OCI-LY1 (cell line): ENCODE data around the gene CARF.
A peak's percentile ranks its signal among the peaks of the same experiment; 100 is the strongest.

ENCODE experiments used
- H2AFZ ChIP-seq: fragments of 200-600 bp; sonication (generic), shearing (Covaris generic); 2 replicates; pipeline ENCODE4 v1.6.0; 2014; ENCODE audit warnings: antibody characterized with exemption, mild to moderate bottlenecking, low read length
- H3F3A ChIP-seq: fragments of 200-600 bp; sonication (generic), shearing (Covaris generic); 2 replicates; pipeline ENCODE4 v1.6.0; 2014; ENCODE audit warnings: mild to moderate bottlenecking, antibody characterized with exemption, low read length, moderate library complexity; ENCODE audit not compliant: insufficient read depth
- H3K27ac ChIP-seq: fragments of 200-600 bp; sonication (generic); 2 replicates; pipeline ENCODE4 v1.5.1; 2014; ENCODE audit warnings: low read length, mixed run types, mild to moderate bottlenecking, low read depth; ENCODE audit not compliant: poor library complexity, severe bottlenecking
- H3K27me3 ChIP-seq: fragments of 200-600 bp; sonication (generic); 2 replicates; pipeline ENCODE4 v1.6.0; 2014; ENCODE audit warnings: antibody characterized with exemption, mild to moderate bottlenecking, low read length, moderate library complexity; ENCODE audit not compliant: insufficient read depth
- H3K36me3 ChIP-seq: fragments of 200-600 bp; sonication (generic); 2 replicates; pipeline ENCODE4 v1.6.1; 2014; ENCODE audit warnings: mild to moderate bottlenecking, antibody characterized with exemption, low read length, moderate library complexity, mixed read lengths; ENCODE audit not compliant: insufficient read depth
- H3K4me1 ChIP-seq: fragments of 200-600 bp; sonication (generic); 2 replicates; pipeline ENCODE4 v1.5.1; 2014; ENCODE audit warnings: mild to moderate bottlenecking, low read length, moderate library complexity; ENCODE audit not compliant: insufficient read depth, severe bottlenecking
- H3K4me2 ChIP-seq: fragments of 200-600 bp; sonication (generic), shearing (Covaris generic); 2 replicates; pipeline ENCODE4 v1.6.1; 2014; ENCODE audit warnings: low read length
- H3K4me3 ChIP-seq: fragments of 200-600 bp; sonication (generic); 2 replicates; pipeline ENCODE4 v1.5.1; 2014; ENCODE audit warnings: low read length, low read depth, mild to moderate bottlenecking, mixed read lengths; ENCODE audit not compliant: poor library complexity, severe bottlenecking
- H3K79me2 ChIP-seq: fragments of 200-600 bp; shearing (Covaris generic); 2 replicates; pipeline ENCODE4 v1.6.1; 2016; ENCODE audit warnings: mixed run types, low read length, mixed read lengths; ENCODE audit not compliant: insufficient read depth
- H3K9ac ChIP-seq: fragments of 200-600 bp; sonication (generic), shearing (Covaris generic); 2 replicates; pipeline ENCODE4 v1.6.1; 2014; ENCODE audit warnings: mild to moderate bottlenecking, low read length, mixed read lengths
- H3K9me2 ChIP-seq: fragments of 200-600 bp; sonication (generic), shearing (Covaris generic); 2 replicates; pipeline ENCODE4 v1.6.1; 2014; ENCODE audit warnings: low read depth, mild to moderate bottlenecking, low read length, mixed read lengths
- H3K9me3 ChIP-seq: fragments of 200-600 bp; shearing (Covaris generic); 2 replicates; pipeline ENCODE4 v1.6.1; 2014; ENCODE audit warnings: low read length, mixed read lengths
- H4K20me1 ChIP-seq: fragments of 200-600 bp; sonication (generic), shearing (Covaris generic); 2 replicates; pipeline ENCODE4 v1.6.0; 2016; ENCODE audit warnings: mild to moderate bottlenecking, low read length; ENCODE audit not compliant: insufficient read depth
- CTCF ChIP-seq: fragments of 200-600 bp; sonication (generic), shearing (Covaris generic); IDR thresholded peaks from 2 replicates; pipeline ENCODE4 v1.5.1; 2017; ENCODE audit warnings: mild to moderate bottlenecking, antibody characterized with exemption, low read length, moderate library complexity, mixed read lengths
- EZH2 ChIP-seq: fragments of 200-600 bp; sonication (generic), shearing (Covaris generic); IDR thresholded peaks from 2 replicates; pipeline ENCODE4 v1.8.0; 2017; ENCODE audit warnings: borderline replicate concordance, mixed run types, mild to moderate bottlenecking, antibody characterized with exemption, low read length, moderate library complexity, mixed read lengths

The CARF gene

DNA sequence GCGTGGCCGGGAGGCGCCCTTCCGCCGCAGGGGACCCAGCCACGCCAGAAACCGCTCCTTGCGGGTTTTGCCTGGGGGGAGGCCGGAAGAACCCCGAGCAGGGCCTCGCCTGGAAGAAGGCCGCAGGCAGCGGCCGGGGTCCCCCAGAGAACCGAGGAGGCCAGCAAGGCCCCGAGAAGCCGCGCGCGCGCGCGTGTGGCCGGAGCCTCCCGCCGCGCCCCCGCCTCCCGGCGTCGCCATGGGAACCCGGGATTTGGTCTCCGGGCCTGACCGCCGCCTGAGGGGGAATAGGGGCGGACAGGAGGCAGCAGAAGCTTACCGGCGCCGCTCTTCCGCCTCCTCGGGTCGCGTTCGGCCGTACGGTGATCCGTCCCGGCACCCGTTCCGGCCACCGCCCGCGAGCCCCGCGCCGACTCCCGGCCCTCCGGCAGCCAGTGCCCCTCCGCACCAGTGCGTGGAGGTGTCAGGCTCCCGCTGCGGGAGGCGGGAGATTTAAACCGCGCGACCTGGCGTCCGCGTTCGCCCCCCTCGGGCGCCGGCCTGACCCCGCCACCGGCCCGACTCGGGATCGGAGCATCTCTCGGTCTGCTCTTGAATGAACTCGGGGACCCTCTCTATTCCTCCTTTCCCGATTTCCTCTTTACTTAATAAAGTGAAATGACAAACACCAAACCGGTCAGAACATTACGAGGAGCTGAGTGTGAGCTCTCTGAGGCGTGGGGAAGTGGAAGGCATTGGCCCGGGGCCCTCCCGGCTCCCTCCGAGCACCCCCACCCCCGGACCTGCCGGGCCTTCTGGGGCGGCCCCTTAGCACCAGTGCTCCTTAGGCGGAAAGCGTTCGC, 40.6 kb upstream of the CARF start, which contains the start of gene ICA1L:
Gene ICA1L (minus strand): TSS at position 467 of the 842 bp plus-strand sequence. CDS start 42,757 bp downstream, outside the sequence.
- no peaks in the 10 kb centered on the region for H3K9me2 ChIP-seq
- peaks cover 11% of the 10 kb centered on the region for H3K4me1 ChIP-seq
- H3K9ac ChIP-seq = peak within 1 kb of the TSS; percentile 74
- H2AFZ ChIP-seq = peak within 1 kb of the TSS; percentile 97; the same call in 1 of the 2 replicates
- TF ChIP-seq EZH2 (no peak), CTCF (no peak)
- peak within 1 kb of the TSS; percentile 4 for H3K27ac ChIP-seq
- H3K4me2 ChIP-seq = peak within 1 kb of the TSS; percentile 82
- 0 out of 2 replicates have a peak, but pooled peaks cover 8% of the 10 kb centered on the region for H3F3A ChIP-seq
- H3K36me3 ChIP-seq = no peaks in the 10 kb centered on the region
- no peaks in the 10 kb centered on the region for H3K79me2 ChIP-seq
- no peaks in the 10 kb centered on the region for H3K9me3 ChIP-seq
- peak within 1 kb of the TSS; percentile 76 for H3K4me3 ChIP-seq
- no peaks in the 10 kb centered on the region for H3K27me3 ChIP-seq
- no peaks in the 10 kb centered on the region for H4K20me1 ChIP-seq

DNA sequence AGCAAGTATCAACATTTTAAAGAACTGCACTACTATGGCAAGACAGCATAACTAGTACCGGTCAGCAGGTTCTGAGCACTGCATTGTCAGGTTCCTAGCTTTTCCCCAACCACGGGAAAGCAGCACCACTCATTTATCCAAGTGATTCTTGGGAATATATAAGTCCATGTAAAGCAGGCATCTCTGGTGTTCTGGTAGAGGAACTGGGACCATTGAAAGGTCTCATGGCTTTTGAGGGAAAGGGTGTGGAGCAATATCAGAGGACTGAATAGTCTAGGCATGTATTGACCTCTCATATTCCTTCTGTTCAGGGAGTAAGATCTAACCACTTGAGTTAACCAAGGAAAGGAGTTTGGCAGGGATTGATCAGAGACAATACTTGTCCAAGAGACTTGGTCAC, 34.4 kb upstream of the CARF start:
- H3K27ac ChIP-seq = no peak overlapping the region
- no peak overlapping the region for H2AFZ ChIP-seq
- H3K4me1 ChIP-seq = no peaks in the 10 kb centered on the region
- no peaks in the 10 kb centered on the region for H3K27me3 ChIP-seq
- no peak overlapping the region for H3K4me3 ChIP-seq
- TF ChIP-seq CTCF (no peak), EZH2 (no peak)
- H4K20me1 ChIP-seq = no peaks in the 10 kb centered on the region
- H3K9me3 ChIP-seq = no peaks in the 10 kb centered on the region
- H3K9me2 ChIP-seq = no peaks in the 10 kb centered on the region
- H3K79me2 ChIP-seq = no peaks in the 10 kb centered on the region
- no peak overlapping the region for H3K4me2 ChIP-seq
- H3F3A ChIP-seq = 0 out of 2 replicates have a peak, but pooled peaks cover 6% of the 10 kb centered on the region
- H3K36me3 ChIP-seq = peaks cover 38% of the 10 kb centered on the region
- H3K9ac ChIP-seq = no peak overlapping the region

- Histone ChIP-seq H3K79me2 (no peaks in the 10 kb centered on the region), H3K9ac (no peak overlapping the region), H3K4me2 (no peak overlapping the region), H4K20me1 (no peaks in the 10 kb centered on the region), H2AFZ (no peak overlapping the region), H3K36me3 (peaks cover 62% of the 10 kb centered on the region), H3K4me1 (no peaks in the 10 kb centered on the region), H3K4me3 (no peak overlapping the region), H3K9me3 (no peaks in the 10 kb centered on the region), H3K27ac (no peak overlapping the region), H3K9me2 (no peaks in the 10 kb centered on the region), H3K27me3 (no peaks in the 10 kb centered on the region), H3F3A (no peaks in the 10 kb centered on the region)
- TF ChIP-seq EZH2 (no peak), CTCF (no peak)
Measured at GRCh38 chr2:202881570-202881969, 30.5 kb upstream of the CARF start.
